K562 (cell line): ENCODE measurements around the gene IGF1R. TPM values are rescaled to one million over a fixed set of nuclear protein-coding genes. Genes with fewer than 3 reads are reported as not detected.

Experiments
- ATAC-seq: fragments of 200-7000 bp; cut with Tn5 transposase; 3 replicates; pipeline ENCODE4 v1.9.1; 2020; ENCODE audit warnings: moderate library complexity
- BruUV-seq: library from RNA; stranded (reverse); fragments of 400-500 nt; replicated peaks from 2 replicates; lab custom pipeline; 2021; lab: Mats Ljungman, UMichigan
- CTCF ChIA-PET: fragments of 300-600 bp; formaldehyde crosslinking; extraction: SDS; loops from one replicate; lab custom pipeline; 2021; ENCODE audit warnings: low intra/inter-chr PET ratio; lab: Yijun Ruan, JAX
- POLR2A ChIA-PET: fragments of 300-600, 350-650 bp; sonication (Branson Sonifier 250); formaldehyde crosslinking; extraction: SDS; loops from one replicate; lab custom pipeline; 2021; ENCODE audit warnings: antibody characterized with exemption, inconsistent platforms; lab: Yijun Ruan, JAX
- DNase-seq, 4 experiments: peaks; one replicate each; pipeline versions ENCODE4 v3.0.0 to v3.0.0-alpha.2; 2011 to 2018; ENCODE audit warnings: low spot score in 3 of 4, mixed read lengths in 3 of 4; ENCODE audit errors: extremely low read depth in 1 of 4
- FAIRE-seq: peaks from 2 replicates; lab custom pipeline; 2011; peaks lifted over from hg19 to GRCh38; lab: Jason Lieb, UNC
- H2AFZ ChIP-seq: 2 replicates; pipeline ENCODE4 v1.6.0; 2011; ENCODE audit warnings: low read depth, low read length, control low read depth, inconsistent platforms
- H3K27ac ChIP-seq: fragments of 200-600 bp; 3 replicates; pipeline ENCODE4 v1.8.0; 2011; ENCODE audit warnings: low read depth, mild to moderate bottlenecking, control low read depth, inconsistent platforms, low read length, moderate library complexity, mixed read lengths; ENCODE audit errors: extremely low read depth
- H3K27me3 ChIP-seq, 2 experiments: fragments of 300-600 bp in 1 of 2; 2 replicates in 1 of 2; 3 replicates in 1 of 2; pipeline versions ENCODE4 v1.6.0 to v1.8.0; 2011; ENCODE audit warnings: inconsistent platforms in 2 of 2, low read length in 2 of 2, mild to moderate bottlenecking in 1 of 2, mixed read lengths in 1 of 2, moderate library complexity in 1 of 2; ENCODE audit not compliant: control insufficient read depth in 2 of 2, insufficient read depth in 2 of 2
- H3K36me3 ChIP-seq: fragments of 300-600 bp; 3 replicates; pipeline ENCODE4 v1.8.0; 2011; ENCODE audit warnings: mild to moderate bottlenecking, low read length, inconsistent platforms; ENCODE audit not compliant: control insufficient read depth, insufficient read depth
- H3K4me1 ChIP-seq, 2 experiments: fragments of 200-600 bp in 1 of 2; replicated peaks in 1 of 2; 2 replicates in 1 of 2; 3 replicates in 1 of 2; pipeline versions ENCODE4 v1.5.1 to v1.8.0; 2011; ENCODE audit warnings: inconsistent platforms in 2 of 2, low read length in 2 of 2, mild to moderate bottlenecking in 1 of 2, mixed read lengths in 1 of 2, moderate library complexity in 1 of 2; ENCODE audit not compliant: control insufficient read depth in 2 of 2, insufficient read depth in 2 of 2
- H3K4me2 ChIP-seq: 2 replicates; pipeline ENCODE4 v1.6.1; 2011; ENCODE audit warnings: low read length, control low read depth, inconsistent platforms, mixed read lengths; ENCODE audit not compliant: insufficient read depth
- H3K4me3 ChIP-seq: fragments of 200-600 bp; sonication (generic), shearing (Covaris generic); 2 replicates; pipeline ENCODE4 v1.5.1; 2016; ENCODE audit warnings: control low read depth, inconsistent platforms
- H3K79me2 ChIP-seq: fragments of 200-600 bp; 3 replicates; pipeline ENCODE4 v1.8.0; 2011; ENCODE audit warnings: low read length, inconsistent platforms; ENCODE audit not compliant: control insufficient read depth, insufficient read depth
- H3K9ac ChIP-seq, 2 experiments: 2 replicates each; pipeline versions ENCODE4 v1.6.0 to v1.6.1; 2011; ENCODE audit warnings: low read depth in 2 of 2, low read length in 2 of 2, control low read depth in 1 of 2, inconsistent platforms in 1 of 2, mild to moderate bottlenecking in 1 of 2, mixed read lengths in 1 of 2; ENCODE audit not compliant: insufficient read depth in 1 of 2
- H3K9me1 ChIP-seq: one replicate; pipeline ENCODE4 v1.6.0; 2011; ENCODE audit warnings: inconsistent platforms, mild to moderate bottlenecking, low read length, moderate library complexity; ENCODE audit not compliant: control insufficient read depth, insufficient read depth
- H3K9me3 ChIP-seq: replicated peaks from 2 replicates; pipeline ENCODE4 v1.5.1; 2011; ENCODE audit warnings: low read depth, low read length, inconsistent platforms; ENCODE audit not compliant: control insufficient read depth, insufficient read depth
- H4K20me1 ChIP-seq: replicated peaks from 2 replicates; pipeline ENCODE4 v1.6.1; 2011; ENCODE audit warnings: low read length, inconsistent platforms, mixed read lengths; ENCODE audit not compliant: control insufficient read depth, insufficient read depth
- ARNT ChIP-seq, 2 experiments: fragments of 450-650 bp; IDR thresholded peaks; 2 replicates each; pipeline ENCODE4 v1.6.1; 2016; ENCODE audit warnings: mild to moderate bottlenecking in 1 of 2
- BHLHE40 ChIP-seq: IDR thresholded peaks from 2 replicates; pipeline ENCODE4 v1.6.1; 2011; ENCODE audit warnings: low read length, improper control_type of control experiment
- CREM ChIP-seq: IDR thresholded peaks from 2 replicates; pipeline ENCODE4 v1.6.1; 2014; ENCODE audit warnings: antibody characterized with exemption, low read depth
- NR4A1 ChIP-seq, 2 experiments: fragments of 250-450 bp in 1 of 2; fragments of 450-650 bp in 1 of 2; sonication (Bioruptor Pico) in 1 of 2; IDR thresholded peaks; 2 replicates each; pipeline versions ENCODE4 v1.4.0 to v1.6.1; 2016 to 2020; ENCODE audit warnings: mild to moderate bottlenecking in 2 of 2, missing compliant biosample characterization in 1 of 2, missing genetic modification characterization in 1 of 2, moderate library complexity in 1 of 2
- POLR2H ChIP-seq: IDR thresholded peaks from 2 replicates; pipeline ENCODE4 v1.6.1; 2016; ENCODE audit warnings: missing genetic modification characterization, low read depth, mild to moderate bottlenecking, control low read depth, missing compliant biosample characterization, moderate library complexity
- RUNX1 ChIP-seq: sonication (generic); IDR thresholded peaks from 2 replicates; pipeline ENCODE4 v1.6.1; 2016; ENCODE audit warnings: antibody characterized with exemption, low read depth
- SREBF2 ChIP-seq: sonication (generic); formaldehyde crosslinking; IDR thresholded peaks from 2 replicates; pipeline ENCODE4 v1.4.0; 2020; ENCODE audit warnings: mild to moderate bottlenecking, missing genetic modification reagents
- UBTF ChIP-seq, 2 experiments: IDR thresholded peaks; 2 replicates each; pipeline ENCODE4 v1.6.1; 2012; ENCODE audit warnings: improper control_type of control experiment in 2 of 2, low read depth in 2 of 2, low read length in 2 of 2, borderline replicate concordance in 1 of 2
- ZBTB5 ChIP-seq: fragments of 450-650 bp; IDR thresholded peaks from 2 replicates; pipeline ENCODE4 v1.6.1; 2017; ENCODE audit warnings: antibody characterized with exemption
- ZKSCAN3 ChIP-seq: fragments of 250-450 bp; sonication (Bioruptor Pico); IDR thresholded peaks from 2 replicates; pipeline ENCODE4 v1.4.0; 2020
- ZNF12 ChIP-seq: sonication (generic); formaldehyde crosslinking; IDR thresholded peaks from 2 replicates; pipeline ENCODE4 v1.4.0; 2020; ENCODE audit warnings: mild to moderate bottlenecking, missing genetic modification reagents
- ZNF133 ChIP-seq: fragments of 250-450 bp; sonication (Bioruptor Pico); IDR thresholded peaks from 2 replicates; pipeline ENCODE4 v1.4.0; 2020; ENCODE audit warnings: mild to moderate bottlenecking
- ZNF584 ChIP-seq: fragments of 200-800 bp; sonication (Bioruptor generic); IDR thresholded peaks from 2 replicates; pipeline ENCODE4 v1.6.1; 2016; ENCODE audit warnings: low read depth, mild to moderate bottlenecking, missing genetic modification characterization, missing compliant biosample characterization
- ZNF668 ChIP-seq: fragments of 250-450 bp; sonication (Bioruptor Pico); IDR thresholded peaks from 2 replicates; pipeline ENCODE4 v1.8.0; 2022; ENCODE audit warnings: mild to moderate bottlenecking, inconsistent platforms
- WGBS: fragments of 100-300 bp; shearing (Covaris generic); methylation state at CpG from one replicate; pipeline ENCODE4 v1.1.6; 2016; ENCODE audit warnings: low coverage, mixed read lengths; ENCODE audit not compliant: insufficient coverage; ENCODE audit errors: missing lambda C conversion rate; 5-methylcytosine and 5-hydroxymethylcytosine counted together
- in situ Hi-C: fragments of 300-500 bp; cut with MboI; formaldehyde crosslinking; loops from 4 replicates; pipeline ENCODE4 v1.15.0; 2018; ENCODE audit warnings: inconsistent platforms, mixed read lengths
- intact Hi-C: fragments of 100-400 bp; cut with micrococcal nuclease; formaldehyde crosslinking; loops from 2 replicates; pipeline ENCODE4 v1.14.2; 2022
- polyA plus RNA-seq, 8 experiments: library from polyadenylated mRNA; depleted of rRNA in 4 of 8; stranded (reverse) in 5 of 8; unstranded in 3 of 8; fragments of >200 nt; fragmentation: Nextera tagmentation in 2 of 8; fragmentation: Illumina TruSeq in 1 of 8; extraction: Ambion mirVana in 2 of 8; extraction: Trizol in 1 of 8; gene quantifications; 2 replicates each; pipeline versions ENCODE4 v1.2.1 to v1.2.3, GENCODE V29; 2011 to 2014; ENCODE audit warnings: inconsistent platforms in 1 of 8, missing spikeins in 1 of 8
- total RNA-seq, 7 experiments: library from RNA; depleted of rRNA in 6 of 7; stranded (reverse); fragments of >200 nt in 6 of 7; fragmentation: Illumina TruSeq in 2 of 7; extraction: Trizol in 2 of 7; gene quantifications; 2 replicates each; pipeline versions ENCODE4 v1.2.1 to v1.2.3, GENCODE V29; 2011 to 2021; ENCODE audit warnings: low replicate concordance in 1 of 7
- TF ChIP-seq, protein P1 (sequence below): fragments of 450-650 bp; formaldehyde crosslinking; IDR thresholded peaks from 2 replicates; pipeline ENCODE4 v1.4.0; 2020; ENCODE audit warnings: mild to moderate bottlenecking, moderate library complexity
- TF ChIP-seq, protein P2 (sequence below): fragments of 250-450 bp; sonication (Bioruptor Pico); IDR thresholded peaks from 2 replicates; pipeline ENCODE4 v1.5.0; 2021

IGF1R gene
- total and polyA plus RNA-seq, 9 of the 15 experiments (the other 6 are each of a cell fraction or from before 2014, with no cell fraction given), result 0.35 to 8.0 (median 1.6) TPM

DNA sequence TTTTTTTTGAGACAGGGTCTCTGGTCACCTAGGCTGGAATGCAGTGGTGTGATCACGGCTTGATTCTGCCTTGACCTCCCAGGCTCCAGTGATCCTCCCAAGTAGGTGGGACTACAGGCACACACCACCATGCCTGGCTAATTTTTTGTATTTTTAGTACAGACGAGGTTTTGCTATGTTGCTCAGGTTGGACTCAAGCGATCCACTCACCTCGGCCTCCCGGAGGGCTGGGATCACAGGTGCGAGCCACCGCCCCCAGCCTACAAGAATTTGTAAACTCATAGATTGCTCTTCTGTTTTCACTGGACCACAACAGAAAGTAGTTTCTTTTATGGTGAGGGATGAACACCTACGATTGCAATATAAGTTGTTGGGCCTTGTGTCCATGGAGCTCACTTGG is 7.4 kb downstream of the IGF1R start (continued):
- TF ChIP-seq ZBTB5 (no peak), UBTF (IDR thresholded peaks at IDR 0.05; ENCODE audit: borderline replicate concordance in 1 of 2, low read depth in 2 of 2, low read length in 2 of 2) (no peak), BHLHE40 (no peak), CREM (no peak), RUNX1 (no peak)
- TF ChIP-seq, all 486 proteins: peak for 0

- H3K36me3 ChIP-seq, result no peaks in the 10 kb centered on the region
- H3K4me2 ChIP-seq, result no peak overlapping the region
- no peaks in the 10 kb centered on the region for H3K9me3 ChIP-seq
- peaks cover 27% of the 10 kb centered on the region for H4K20me1 ChIP-seq
- intact Hi-C loops (loop anchor here (10.0 kb wide), 1 partner anchor 417 kb away; no protein-coding TSS in a partner anchor), in situ Hi-C loops (no loop called here)
- H3K4me3 ChIP-seq, result no peak overlapping the region
- ChIA-PET CTCF (no interaction called here), POLR2A (interaction anchor here (0.6 kb wide), 1 partner anchor 9 kb away, joined by 3 read pairs; no protein-coding TSS in a partner anchor)
- no peak overlapping the region for H3K27ac ChIP-seq
- ATAC-seq (no peak), DNase-seq (no peak), FAIRE-seq (no peak)
- H3K9me1 ChIP-seq, result no peaks in the 10 kb centered on the region
- H3K4me1 ChIP-seq, result no peaks in the 10 kb centered on the region
- H3K9ac ChIP-seq, result no peak overlapping the region
- peaks cover 4 to 17% of the 10 kb centered on the region in 2 experiments for H3K27me3 ChIP-seq
- WGBS, result 1% methylated on average over 4 of the region's 4 CpGs
- no TSS peak for BruUV-seq
- H2AFZ ChIP-seq, result no peak overlapping the region
- no peaks in the 10 kb centered on the region for H3K79me2 ChIP-seq
- TF ChIP-seq, protein P1, sequence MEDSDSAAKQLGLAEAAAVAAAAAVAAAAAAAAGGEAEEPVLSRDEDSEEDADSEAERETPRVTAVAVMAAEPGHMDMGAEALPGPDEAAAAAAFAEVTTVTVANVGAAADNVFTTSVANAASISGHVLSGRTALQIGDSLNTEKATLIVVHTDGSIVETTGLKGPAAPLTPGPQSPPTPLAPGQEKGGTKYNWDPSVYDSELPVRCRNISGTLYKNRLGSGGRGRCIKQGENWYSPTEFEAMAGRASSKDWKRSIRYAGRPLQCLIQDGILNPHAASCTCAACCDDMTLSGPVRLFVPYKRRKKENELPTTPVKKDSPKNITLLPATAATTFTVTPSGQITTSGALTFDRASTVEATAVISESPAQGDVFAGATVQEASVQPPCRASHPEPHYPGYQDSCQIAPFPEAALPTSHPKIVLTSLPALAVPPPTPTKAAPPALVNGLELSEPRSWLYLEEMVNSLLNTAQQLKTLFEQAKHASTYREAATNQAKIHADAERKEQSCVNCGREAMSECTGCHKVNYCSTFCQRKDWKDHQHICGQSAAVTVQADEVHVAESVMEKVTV (CRISPR knock-in tag), result no peak
- TF ChIP-seq ZNF133 (CRISPR knock-in tag) (no peak), SREBF2 (CRISPR knock-in tag) (no peak), ZNF668 (CRISPR knock-in tag) (no peak), ZKSCAN3 (CRISPR knock-in tag) (no peak), POLR2H (no peak), ZNF584 (CRISPR knock-in tag) (no peak), NR4A1 (CRISPR knock-in tag; IDR thresholded peaks at IDR 0.05) (no peak), NR4A1 (tag; IDR thresholded peaks at IDR 0.05) (no peak), ARNT (IDR thresholded peaks at IDR 0.05) (no peak), ZNF12 (no peak)
- TF ChIP-seq, protein P2, sequence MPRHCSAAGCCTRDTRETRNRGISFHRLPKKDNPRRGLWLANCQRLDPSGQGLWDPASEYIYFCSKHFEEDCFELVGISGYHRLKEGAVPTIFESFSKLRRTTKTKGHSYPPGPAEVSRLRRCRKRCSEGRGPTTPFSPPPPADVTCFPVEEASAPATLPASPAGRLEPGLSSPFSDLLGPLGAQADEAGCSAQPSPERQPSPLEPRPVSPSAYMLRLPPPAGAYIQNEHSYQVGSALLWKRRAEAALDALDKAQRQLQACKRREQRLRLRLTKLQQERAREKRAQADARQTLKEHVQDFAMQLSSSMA, result no peak
Observed at GRCh38 chr15:98657721-98658120, 9.4 kb downstream of the IGF1R start.
